Measurements from ENCODE around the gene SPATA1. TPM values are rescaled to one million over a fixed set of nuclear protein-coding genes. Genes with fewer than 3 reads are reported as not detected.

The SPATA1 gene
- total and polyA plus RNA-seq, 7 donors: 0.08 to 1.4 (median 0.92) TPM; not detected in 2

DNA sequence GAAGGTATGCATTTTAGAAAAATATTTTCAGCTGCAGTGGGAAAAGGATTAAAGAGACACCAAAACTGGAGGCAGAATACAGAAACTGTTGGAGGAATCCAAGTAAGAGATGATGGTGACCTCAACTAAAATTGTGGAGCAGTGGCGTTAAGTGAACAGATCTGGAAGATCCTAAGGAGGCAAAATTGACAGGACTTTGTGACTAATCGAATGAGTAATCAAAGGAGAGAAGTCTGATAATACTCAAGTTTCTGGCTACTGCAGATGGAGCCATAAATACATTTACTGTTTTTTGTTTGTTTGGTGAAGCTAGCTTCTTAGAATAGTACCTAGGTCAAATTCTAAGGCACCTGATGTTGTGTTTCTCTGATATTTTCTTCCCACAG, 65.0 kb downstream of the SPATA1 start:
- H3K9me3 ChIP-seq: no peaks in the 10 kb centered on the region
- intact Hi-C loops (cut with DNase I): loop anchor here in 1 of 2 donors (5.0 kb wide), 1 partner anchor 64 kb away; the partner anchor contains the start of genes GNG5 and SPATA1
- H3K27me3 ChIP-seq (ENCODE audit: insufficient read depth in 3 of 3, low read length in 2 of 3): no peaks in the 10 kb centered on the region
- H3K27ac ChIP-seq: no peak overlapping the region
- TF ChIP-seq, protein P1, sequence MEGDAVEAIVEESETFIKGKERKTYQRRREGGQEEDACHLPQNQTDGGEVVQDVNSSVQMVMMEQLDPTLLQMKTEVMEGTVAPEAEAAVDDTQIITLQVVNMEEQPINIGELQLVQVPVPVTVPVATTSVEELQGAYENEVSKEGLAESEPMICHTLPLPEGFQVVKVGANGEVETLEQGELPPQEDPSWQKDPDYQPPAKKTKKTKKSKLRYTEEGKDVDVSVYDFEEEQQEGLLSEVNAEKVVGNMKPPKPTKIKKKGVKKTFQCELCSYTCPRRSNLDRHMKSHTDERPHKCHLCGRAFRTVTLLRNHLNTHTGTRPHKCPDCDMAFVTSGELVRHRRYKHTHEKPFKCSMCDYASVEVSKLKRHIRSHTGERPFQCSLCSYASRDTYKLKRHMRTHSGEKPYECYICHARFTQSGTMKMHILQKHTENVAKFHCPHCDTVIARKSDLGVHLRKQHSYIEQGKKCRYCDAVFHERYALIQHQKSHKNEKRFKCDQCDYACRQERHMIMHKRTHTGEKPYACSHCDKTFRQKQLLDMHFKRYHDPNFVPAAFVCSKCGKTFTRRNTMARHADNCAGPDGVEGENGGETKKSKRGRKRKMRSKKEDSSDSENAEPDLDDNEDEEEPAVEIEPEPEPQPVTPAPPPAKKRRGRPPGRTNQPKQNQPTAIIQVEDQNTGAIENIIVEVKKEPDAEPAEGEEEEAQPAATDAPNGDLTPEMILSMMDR (IDR thresholded peaks at IDR 0.05): no peak
- 95 to 97% (median 97%) methylated on average over 2 of the region's 2 CpGs for WGBS, 3 donors
- no peak for ATAC-seq
- DNase-seq: no peak
- H3K36me3 ChIP-seq (ENCODE audit: insufficient read depth in 1 of 2, low read depth in 1 of 2): peaks cover 0 to 12% of the 10 kb centered on the region in 2 donors
- H3K4me3 ChIP-seq: no peak overlapping the region
- peaks cover 9% of the 10 kb centered on the region for H3K4me1 ChIP-seq

GRCh38 chr1:84573481-84573966, 67.3 kb downstream of the SPATA1 start:
- DNase-seq (no peak), ATAC-seq (no peak)
- Histone ChIP-seq H3K36me3 (ENCODE audit: insufficient read depth in 1 of 2, low read depth in 1 of 2) (peaks cover 0 to 10% of the 10 kb centered on the region in 2 donors), H3K27ac (peak overlapping the region; percentile 96), H3K4me1 (peaks cover 9% of the 10 kb centered on the region), H3K4me3 (peak overlapping the region; percentile 90), H3K27me3 (ENCODE audit: insufficient read depth in 3 of 3, low read length in 2 of 3) (no peaks in the 10 kb centered on the region), H3K9me3 (no peaks in the 10 kb centered on the region)
- TF ChIP-seq, protein P1 (IDR thresholded peaks at IDR 0.05): no peak
- intact Hi-C loops (cut with DNase I): loop anchor here in 1 of 2 donors (5.0 kb wide), 1 partner anchor 66 kb away; the partner anchor contains the start of genes GNG5 and SPATA1
- 9 to 13% (median 9%) methylated on average over 5 of the region's 5 CpGs for WGBS, 3 donors

DNA sequence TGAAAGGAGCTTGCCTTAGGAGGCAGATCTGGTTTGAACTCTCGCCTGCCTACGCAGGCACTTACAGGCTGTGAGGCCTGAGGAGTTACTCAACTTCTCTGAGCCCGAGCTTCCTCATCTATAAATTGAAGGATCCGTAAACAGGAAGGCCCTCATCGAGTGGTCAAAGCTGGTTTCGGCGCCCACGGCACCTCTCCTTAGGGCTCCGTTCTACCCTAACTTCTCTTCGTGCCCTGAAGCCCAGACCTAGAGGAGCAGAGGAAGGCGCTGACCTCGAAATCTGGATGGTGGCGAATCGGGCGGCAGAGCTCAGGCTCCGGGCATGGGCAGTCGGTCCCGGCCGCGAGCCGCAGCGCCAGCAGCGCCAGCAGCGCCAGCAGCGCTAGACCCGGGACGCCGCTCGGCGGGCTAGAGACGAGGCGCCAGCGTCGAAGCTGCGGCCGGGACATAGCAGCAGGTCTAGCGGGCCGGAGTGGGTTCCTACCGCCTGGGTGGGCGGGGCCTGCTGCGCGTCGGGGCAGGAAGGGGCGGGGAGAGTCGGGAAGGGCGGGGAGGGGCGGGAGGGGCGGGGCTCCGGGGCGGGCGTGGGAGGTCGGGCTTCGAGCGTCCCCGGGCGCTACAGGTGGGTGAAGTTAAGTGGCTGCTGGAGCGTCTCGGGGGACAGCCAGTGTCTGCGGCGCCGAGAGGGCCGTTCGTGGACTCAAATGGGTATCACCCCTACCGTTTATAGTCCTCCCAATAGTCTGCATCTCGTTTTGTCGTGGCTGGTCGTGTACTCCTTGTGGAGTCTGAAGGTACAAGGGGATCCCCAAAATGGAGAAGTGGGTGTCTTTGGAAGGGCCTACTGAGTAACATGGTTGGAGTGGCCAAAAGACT, 68.0 kb downstream of the SPATA1 start, which contains the start of gene CTBS:
Gene CTBS, minus strand, starts transcription at position 474 of the 876 bp plus-strand sequence. Its CDS starts 25 bp downstream, at position 449.
- peaks cover 0 to 8% of the 10 kb centered on the region in 2 donors for H3K36me3 ChIP-seq (ENCODE audit: insufficient read depth in 1 of 2, low read depth in 1 of 2)
- H3K27me3 ChIP-seq (ENCODE audit: insufficient read depth in 3 of 3, low read length in 2 of 3): no peaks in the 10 kb centered on the region
- WGBS, 3 donors: 0 to 1% (median 1%) methylated on average over 46 to 67 of the region's 67 CpGs
- DNase-seq: peak; percentile 90 to 96
- peak; percentile 98 to 99 (median 99) for ATAC-seq
- intact Hi-C loops (cut with DNase I): loop anchor here (2.0 to 5.0 kb wide), 2 partner anchors 67 to 69 kb away; partner anchors contain the start of genes GNG5 (in 1 of the 2) and SPATA1 (in 1 of the 2)
- H3K4me3 ChIP-seq: peak within 1 kb of the TSS; percentile 90
- H3K9me3 ChIP-seq: no peaks in the 10 kb centered on the region
- H3K4me1 ChIP-seq: peaks cover 9% of the 10 kb centered on the region
- TF ChIP-seq, protein P1 (IDR thresholded peaks at IDR 0.05): no peak
- H3K27ac ChIP-seq: peak within 1 kb of the TSS; percentile 96

- no peaks in the 10 kb centered on the region for H3K27me3 ChIP-seq (ENCODE audit: insufficient read depth in 3 of 3, low read length in 2 of 3)
- DNase-seq (no peak), ATAC-seq (no peak)
- H3K4me1 ChIP-seq: peaks cover 9% of the 10 kb centered on the region
- peak overlapping the region; percentile 96 for H3K27ac ChIP-seq
- TF ChIP-seq, protein P1 (IDR thresholded peaks at IDR 0.05): no peak
- WGBS, 3 donors: 64 to 74% (median 64%) methylated on average over 7 of the region's 7 CpGs
- intact Hi-C loops (cut with DNase I): loop anchor here (2.0 to 5.0 kb wide), 2 partner anchors 68 to 70 kb away; partner anchors contain the start of genes GNG5 (in 1 of the 2) and SPATA1 (in 1 of the 2)
- peaks cover 0 to under 1% of the 10 kb centered on the region in 2 donors for H3K36me3 ChIP-seq (ENCODE audit: insufficient read depth in 1 of 2, low read depth in 1 of 2)
- H3K9me3 ChIP-seq: no peaks in the 10 kb centered on the region
- peak overlapping the region; percentile 90 for H3K4me3 ChIP-seq
These were observed 68.8 kb downstream of the SPATA1 start for GRCh38 chr1:84574936-84575335.
